Uterus (tissue), 4 donors: ENCODE results near the gene RALGPS1. TPM values are rescaled to one million over a fixed set of nuclear protein-coding genes. Genes with fewer than 3 reads are reported as not detected.

ENCODE experiments used
- DNase-seq, 2 donors: peaks; one replicate each; pipeline ENCODE4 v3.0.0-alpha.2; 2019 to 2020
- H3K27ac ChIP-seq, 2 donors: fragments of 200-600 bp; sonication (generic); 1 replicate in 1 of 2; 2 replicates in 1 of 2; pipeline ENCODE4 v1.5.1; 2016 to 2018
- H3K27me3 ChIP-seq, 2 donors: fragments of 200-600 bp; sonication (generic); one replicate each; pipeline ENCODE4 v1.5.1; 2018 to 2019; ENCODE audit warnings: control low read depth in 1 of 2
- H3K36me3 ChIP-seq, 2 donors: fragments of 200-600 bp; sonication (generic); one replicate each; pipeline ENCODE4 v1.5.1; 2019; ENCODE audit warnings: control low read depth in 1 of 2
- H3K4me1 ChIP-seq, 2 donors: fragments of 200-600 bp; sonication (generic); one replicate each; pipeline ENCODE4 v1.5.1; 2018 to 2019; ENCODE audit warnings: control low read depth in 1 of 2
- H3K4me3 ChIP-seq, 2 donors: fragments of 200-600 bp; sonication (generic); 1 replicate in 1 of 2; 2 replicates in 1 of 2; pipeline ENCODE4 v1.5.1; 2018 to 2019; ENCODE audit warnings: mild to moderate bottlenecking in 1 of 2
- H3K9me3 ChIP-seq, 2 donors: fragments of 200-600 bp; sonication (generic); one replicate each; pipeline ENCODE4 v1.5.1; 2019; ENCODE audit warnings: control low read depth in 1 of 2
- CTCF ChIP-seq, 4 experiments: fragments of 200-600 bp in 2 of 4; fragments of 450-650 bp in 2 of 4; sonication (generic) in 2 of 4; IDR thresholded peaks; one replicate each; pipeline ENCODE4 v1.5.1; 2016 to 2019; ENCODE audit warnings: antibody characterized with exemption in 4 of 4, mild to moderate bottlenecking in 2 of 4, moderate library complexity in 1 of 4
- POLR2A ChIP-seq, 2 donors: fragments of 450-650 bp; IDR thresholded peaks; one replicate each; pipeline ENCODE4 v1.6.1; 2016; ENCODE audit warnings: antibody characterized with exemption in 2 of 2, mild to moderate bottlenecking in 1 of 2, moderate library complexity in 1 of 2
- intact Hi-C: fragments of 100-400 bp; cut with DNase I; formaldehyde crosslinking; loops from one replicate; pipeline ENCODE4 v1.15.1; 2023; ENCODE audit warnings: low total_unique reads
- total RNA-seq, 4 donors: library from RNA; depleted of rRNA in 3 of 4; stranded (reverse); fragments of >200 nt in 3 of 4; gene quantifications; one replicate each; pipeline versions ENCODE4 v1.1.0 to v1.2.4, GENCODE V29; 2014 to 2023
- donor health status: DM: yes; HTN: yes; CAD: no.

RALGPS1 gene
- 10 to 100 TPM in 3 of 4 donors, 1 to 10 TPM in 1; 8.5 to 16.7 (median 14.5) TPM for total RNA-seq

GRCh38 chr9:126914458-126915280, at the start of gene RALGPS1:
RALGPS1 (plus strand) TSS chr9:126914782; CDS start chr9:126962290, 47,508 bp downstream.
- Histone ChIP-seq H3K27ac (peak within 1 kb of the TSS; percentile 51 to 84), H3K4me3 (peak within 1 kb of the TSS; percentile 27 to 58), H3K36me3 (no peaks in the 10 kb centered on the region), H3K4me1 (peaks cover 0 to 5% of the 10 kb centered on the region in 2 donors), H3K27me3 (no peaks in the 10 kb centered on the region), H3K9me3 (no peaks in the 10 kb centered on the region)
- intact Hi-C loops, result no loop called here
- DNase-seq, result peak; percentile 91 to 94
- peak in 1 of 4 experiments; percentile 4 for TF ChIP-seq CTCF (IDR thresholded peaks at IDR 0.05)
- TF ChIP-seq POLR2A (IDR thresholded peaks at IDR 0.05), result peak in 1 of 2 donors; percentile 61

- no peaks in the 10 kb centered on the region for H3K4me1 ChIP-seq
- no peak for DNase-seq
- H3K36me3 ChIP-seq, result no peaks in the 10 kb centered on the region
- H3K27me3 ChIP-seq, result no peaks in the 10 kb centered on the region
- intact Hi-C loops, result no loop called here
- H3K9me3 ChIP-seq, result no peaks in the 10 kb centered on the region
- no peak overlapping the region for H3K27ac ChIP-seq
- TF ChIP-seq CTCF (IDR thresholded peaks at IDR 0.05) (no peak), POLR2A (IDR thresholded peaks at IDR 0.05) (no peak)
- H3K4me3 ChIP-seq, result no peak overlapping the region
Measured at GRCh38 chr9:126869368-126869767, 45.2 kb upstream of the RALGPS1 start.

GRCh38 chr9:126872516-126872915, 42.1 kb upstream of the RALGPS1 start:
- intact Hi-C loops, result no loop called here
- Histone ChIP-seq H3K36me3 (no peaks in the 10 kb centered on the region), H3K27ac (no peak overlapping the region), H3K4me1 (no peaks in the 10 kb centered on the region), H3K9me3 (no peaks in the 10 kb centered on the region), H3K27me3 (no peaks in the 10 kb centered on the region), H3K4me3 (no peak overlapping the region)
- no peak for DNase-seq
- TF ChIP-seq CTCF (IDR thresholded peaks at IDR 0.05), result no peak

DNA sequence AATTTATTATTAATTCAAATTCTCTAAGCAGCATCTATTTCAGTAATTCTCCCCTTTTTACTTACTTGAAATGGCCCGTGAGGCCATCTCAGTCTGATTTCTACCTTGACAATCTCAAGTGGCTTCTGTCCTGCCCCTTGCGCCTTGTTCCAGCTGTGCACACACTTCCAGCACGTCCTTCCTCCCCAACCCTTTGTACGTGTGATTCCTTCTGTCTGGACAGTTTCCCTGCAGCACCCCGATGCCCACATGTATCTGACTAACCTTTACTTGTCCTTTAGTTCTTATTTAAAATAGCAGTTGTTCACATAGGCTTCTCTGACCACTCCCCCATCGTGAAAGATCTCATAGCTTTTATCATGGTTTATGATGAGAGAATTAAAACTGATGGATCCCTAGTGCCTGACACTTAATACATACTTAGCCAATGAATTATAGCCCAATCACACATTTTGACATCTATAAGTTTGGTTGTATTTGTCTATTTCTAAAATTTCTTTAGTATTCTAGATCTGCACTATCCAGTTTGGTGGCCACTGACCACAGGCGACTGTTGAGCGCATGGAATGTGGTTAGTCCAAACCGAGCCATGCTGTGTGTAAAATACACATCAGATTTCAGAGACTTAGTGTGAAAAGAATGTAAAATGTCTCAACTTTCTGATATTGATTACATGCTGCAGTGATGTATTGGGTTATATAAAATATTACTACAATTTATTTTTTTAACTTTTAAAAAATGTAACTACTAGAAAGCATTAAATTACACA, 39.9 kb upstream of the RALGPS1 start:
- H3K4me3 ChIP-seq, result no peak overlapping the region
- H3K4me1 ChIP-seq, result no peaks in the 10 kb centered on the region
- no peaks in the 10 kb centered on the region for H3K27me3 ChIP-seq
- no peak for DNase-seq
- no peak overlapping the region for H3K27ac ChIP-seq
- no peak for TF ChIP-seq POLR2A (IDR thresholded peaks at IDR 0.05)
- no peak for TF ChIP-seq CTCF (IDR thresholded peaks at IDR 0.05)
- H3K36me3 ChIP-seq, result no peaks in the 10 kb centered on the region
- intact Hi-C loops, result no loop called here
- no peaks in the 10 kb centered on the region for H3K9me3 ChIP-seq
